Fibroblast of pulmonary artery (primary cell): ENCODE results near the gene CACNB2.

Experiments used
- DNase-seq: peaks from one replicate; pipeline ENCODE4 v3.0.0-alpha.2; 2010; ENCODE audit warnings: low read depth
- H3K4me3 ChIP-seq: replicated peaks from 2 replicates; pipeline ENCODE4 v1.5.1; 2011; ENCODE audit warnings: low read depth, mild to moderate bottlenecking, control low read depth, low read length, moderate library complexity
- TF ChIP-seq, protein P1 (sequence below): IDR thresholded peaks from 2 replicates; pipeline ENCODE4 v1.5.1; 2011; ENCODE audit warnings: mild to moderate bottlenecking, control low read depth, low read length, inconsistent platforms; ENCODE audit errors: missing control alignments

CACNB2 gene

DNA sequence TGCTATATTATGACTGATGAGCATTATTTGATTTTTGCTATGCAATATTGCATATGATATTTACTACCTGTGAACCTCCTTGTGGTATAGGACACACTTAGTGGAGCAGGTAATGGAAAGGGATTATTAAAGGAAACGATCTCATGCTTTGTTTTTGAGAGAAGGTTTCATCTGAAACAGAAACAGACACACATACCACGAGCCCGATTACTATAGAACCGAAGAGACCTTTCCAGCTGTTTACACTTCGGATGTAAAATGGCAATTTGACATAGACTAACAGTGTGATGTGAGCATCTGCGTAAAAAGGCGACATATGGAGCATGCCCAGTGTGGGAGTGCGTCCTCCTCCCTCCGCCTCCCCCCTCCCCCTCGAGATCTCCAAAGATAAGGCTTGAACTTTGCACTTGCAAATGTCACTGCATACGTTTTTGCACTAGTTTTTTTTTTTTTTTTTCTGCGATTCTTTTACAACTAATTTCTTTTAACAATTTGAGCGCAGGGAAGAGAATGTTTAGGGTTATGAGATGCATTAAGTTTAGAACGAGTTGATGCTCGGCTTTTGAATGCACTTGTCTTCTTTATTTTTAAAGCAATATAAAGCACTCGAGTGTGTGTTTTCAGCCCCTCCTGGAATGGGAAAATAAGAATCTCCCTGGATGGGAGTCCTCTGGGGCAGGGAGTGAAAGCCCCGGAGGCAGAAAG, 260.1 kb downstream of the CACNB2 start:
- TF ChIP-seq, protein P1, sequence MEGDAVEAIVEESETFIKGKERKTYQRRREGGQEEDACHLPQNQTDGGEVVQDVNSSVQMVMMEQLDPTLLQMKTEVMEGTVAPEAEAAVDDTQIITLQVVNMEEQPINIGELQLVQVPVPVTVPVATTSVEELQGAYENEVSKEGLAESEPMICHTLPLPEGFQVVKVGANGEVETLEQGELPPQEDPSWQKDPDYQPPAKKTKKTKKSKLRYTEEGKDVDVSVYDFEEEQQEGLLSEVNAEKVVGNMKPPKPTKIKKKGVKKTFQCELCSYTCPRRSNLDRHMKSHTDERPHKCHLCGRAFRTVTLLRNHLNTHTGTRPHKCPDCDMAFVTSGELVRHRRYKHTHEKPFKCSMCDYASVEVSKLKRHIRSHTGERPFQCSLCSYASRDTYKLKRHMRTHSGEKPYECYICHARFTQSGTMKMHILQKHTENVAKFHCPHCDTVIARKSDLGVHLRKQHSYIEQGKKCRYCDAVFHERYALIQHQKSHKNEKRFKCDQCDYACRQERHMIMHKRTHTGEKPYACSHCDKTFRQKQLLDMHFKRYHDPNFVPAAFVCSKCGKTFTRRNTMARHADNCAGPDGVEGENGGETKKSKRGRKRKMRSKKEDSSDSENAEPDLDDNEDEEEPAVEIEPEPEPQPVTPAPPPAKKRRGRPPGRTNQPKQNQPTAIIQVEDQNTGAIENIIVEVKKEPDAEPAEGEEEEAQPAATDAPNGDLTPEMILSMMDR: no peak
- no peak for DNase-seq
- no peak overlapping the region for H3K4me3 ChIP-seq

GRCh38 chr10:18400906-18401245, 260.7 kb downstream of the CACNB2 start:
- TF ChIP-seq, protein P1: no peak
- no peak overlapping the region for H3K4me3 ChIP-seq
- DNase-seq: no peak

GRCh38 chr10:18401416-18402195, 261.4 kb downstream of the CACNB2 start:
- TF ChIP-seq, protein P1: no peak
- DNase-seq: no peak
- no peak overlapping the region for H3K4me3 ChIP-seq

GRCh38 chr10:18402853-18403252, 262.6 kb downstream of the CACNB2 start:
- TF ChIP-seq, protein P1: no peak
- no peak overlapping the region for H3K4me3 ChIP-seq
- no peak for DNase-seq

- DNase-seq: no peak
- H3K4me3 ChIP-seq: no peak overlapping the region
- TF ChIP-seq, protein P1: no peak
These were observed 264.3 kb downstream of the CACNB2 start for GRCh38 chr10:18404530-18404929.

- TF ChIP-seq, protein P1: no peak
- no peak overlapping the region for H3K4me3 ChIP-seq
- DNase-seq: no peak
These were observed 265.9 kb downstream of the CACNB2 start for GRCh38 chr10:18406136-18406535.
